T-helper 1 cell treated with Interleukin-12 subunit alpha and Interleukin-12 subunit beta and Interleukin-4 antibody, amounts not matched to agents 30 μg/mL and 1 μg/mL, for 36 hours (primary cell): ENCODE measurements around the gene CCM2L.

ENCODE experiments used
- H3K27ac Mint-ChIP-seq: one replicate; pipeline ENCODE4 v1.8.0; 2021; ENCODE audit warnings: mild to moderate bottlenecking, mixed read lengths
- H3K27me3 Mint-ChIP-seq: one replicate; pipeline ENCODE4 v1.8.0; 2021; ENCODE audit warnings: low read depth, mixed read lengths
- H3K36me3 Mint-ChIP-seq: one replicate; pipeline ENCODE4 v1.8.0; 2021; ENCODE audit warnings: low read depth, mixed read lengths
- H3K4me1 Mint-ChIP-seq: one replicate; pipeline ENCODE4 v1.8.0; 2021; ENCODE audit warnings: low read depth, mixed read lengths
- H3K4me3 Mint-ChIP-seq: one replicate; pipeline ENCODE4 v1.8.0; 2021; ENCODE audit warnings: mild to moderate bottlenecking, moderate library complexity, mixed read lengths
- H3K9me3 Mint-ChIP-seq: one replicate; pipeline ENCODE4 v1.8.0; 2021; ENCODE audit warnings: mixed read lengths

CCM2L gene

DNA sequence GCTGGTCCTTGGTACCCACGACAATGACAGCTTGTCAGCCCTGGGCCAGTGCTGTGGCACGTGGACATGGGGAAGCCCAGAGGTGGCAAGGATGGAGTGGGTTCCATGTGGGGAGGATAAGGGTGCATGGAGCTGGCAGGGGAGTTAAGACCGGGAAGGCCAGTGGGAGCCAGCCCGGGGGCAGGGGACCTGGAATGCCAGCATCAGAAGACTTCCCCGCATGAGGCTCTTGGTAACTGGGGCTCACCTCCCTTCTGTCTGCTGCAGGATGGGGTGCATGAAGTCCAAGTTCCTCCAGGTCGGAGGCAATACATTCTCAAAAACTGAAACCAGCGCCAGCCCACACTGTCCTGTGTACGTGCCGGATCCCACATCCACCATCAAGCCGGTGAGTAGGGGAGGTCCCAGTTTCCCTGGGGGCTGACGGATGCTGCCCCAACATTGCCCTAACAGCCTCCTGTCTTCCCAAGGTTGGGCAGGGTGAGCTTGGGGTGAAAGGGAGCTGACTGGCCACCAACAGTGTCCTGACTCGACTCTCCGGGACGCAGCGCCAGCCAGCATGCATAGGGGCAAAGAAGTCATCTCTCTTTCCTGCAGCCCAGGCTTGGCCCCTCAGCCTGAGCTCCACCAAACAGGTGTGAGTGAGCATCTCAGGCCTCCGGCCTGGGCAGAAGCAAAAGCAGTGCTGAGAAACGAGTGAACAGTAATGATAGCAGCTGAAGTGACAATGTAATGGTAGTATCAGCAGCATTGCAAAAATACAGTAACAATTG is 61.3 kb downstream of the CCM2L start:
- H3K4me1 Mint-ChIP-seq = peaks cover 10% of the 10 kb centered on the region
- H3K27ac Mint-ChIP-seq = no peak overlapping the region
- no peaks in the 10 kb centered on the region for H3K9me3 Mint-ChIP-seq
- no peaks in the 10 kb centered on the region for H3K36me3 Mint-ChIP-seq
- H3K4me3 Mint-ChIP-seq = no peak overlapping the region
- H3K27me3 Mint-ChIP-seq = peaks cover 6% of the 10 kb centered on the region

DNA sequence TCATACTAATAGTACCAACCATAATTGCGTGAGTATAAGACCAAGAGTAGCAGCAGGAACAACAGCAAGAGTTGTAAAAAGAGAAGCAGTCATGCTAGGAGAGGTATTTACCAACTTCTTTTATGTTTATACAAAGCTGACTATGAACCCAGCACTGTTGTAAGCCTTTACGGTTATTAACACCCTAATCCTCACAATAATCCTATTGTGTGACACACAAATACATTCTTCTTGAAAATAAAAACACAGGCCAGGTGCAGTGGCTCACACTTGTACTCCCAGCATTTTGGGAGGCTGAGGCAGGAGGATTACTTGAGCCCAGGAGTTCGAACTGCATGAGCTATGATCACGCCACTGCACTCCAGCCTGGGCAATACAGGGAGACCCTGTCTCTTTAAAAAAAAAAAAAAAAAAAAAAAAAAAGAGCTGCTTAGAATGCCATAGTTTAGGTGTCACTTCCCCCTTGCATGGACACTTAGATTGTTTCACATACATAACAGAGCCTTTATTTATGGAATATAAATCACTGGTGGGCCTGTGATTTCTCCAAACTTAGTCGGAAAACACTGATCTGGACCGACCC is 62.0 kb downstream of the CCM2L start:
- Mint-ChIP-seq H3K36me3 (no peaks in the 10 kb centered on the region), H3K4me3 (no peak overlapping the region), H3K27ac (no peak overlapping the region), H3K27me3 (peaks cover 6% of the 10 kb centered on the region), H3K9me3 (no peaks in the 10 kb centered on the region), H3K4me1 (peaks cover 10% of the 10 kb centered on the region)

DNA sequence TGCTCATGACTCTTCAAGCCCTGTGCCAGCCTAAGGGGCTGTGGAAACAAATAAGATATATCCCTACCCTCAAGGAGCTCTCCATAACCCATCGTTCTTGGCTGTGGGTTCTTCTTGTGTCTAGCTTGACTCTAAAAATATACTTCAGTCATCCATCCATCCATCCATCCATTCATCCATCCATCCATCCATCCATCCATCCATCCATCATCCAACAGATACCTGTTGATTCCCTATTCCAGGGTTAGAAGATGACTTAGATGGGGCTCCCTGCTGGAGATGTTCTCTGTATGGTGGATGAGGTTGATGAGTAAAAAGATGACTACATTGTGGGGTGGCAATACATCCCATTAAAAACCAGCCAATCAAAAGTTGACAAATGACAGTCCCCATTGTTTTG is 65.3 kb downstream of the CCM2L start:
- H3K9me3 Mint-ChIP-seq = no peaks in the 10 kb centered on the region
- H3K27me3 Mint-ChIP-seq = peaks cover 6% of the 10 kb centered on the region
- no peaks in the 10 kb centered on the region for H3K36me3 Mint-ChIP-seq
- H3K4me3 Mint-ChIP-seq = no peak overlapping the region
- H3K27ac Mint-ChIP-seq = no peak overlapping the region
- no peaks in the 10 kb centered on the region for H3K4me1 Mint-ChIP-seq

DNA sequence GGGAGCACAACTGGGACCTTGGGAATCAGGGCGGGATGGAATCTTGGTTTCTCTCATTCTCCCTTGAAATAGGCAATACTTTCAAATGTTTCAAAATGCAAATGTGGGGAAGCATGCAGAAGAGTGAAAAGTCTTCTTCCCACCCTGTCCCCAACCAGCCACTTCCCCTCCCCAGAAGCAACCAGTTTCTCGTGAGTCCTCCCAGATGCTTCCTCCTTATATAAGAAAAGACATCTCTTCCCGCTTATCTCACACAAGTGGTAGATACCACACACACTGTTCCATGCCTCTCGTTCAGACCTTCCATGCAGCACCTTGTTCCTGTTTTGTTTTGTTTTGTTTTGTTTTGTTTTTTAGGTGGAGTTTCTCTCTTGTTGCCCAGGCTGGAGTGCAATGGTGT is 67.0 kb downstream of the CCM2L start:
- no peak overlapping the region for H3K4me3 Mint-ChIP-seq
- no peak overlapping the region for H3K27ac Mint-ChIP-seq
- no peaks in the 10 kb centered on the region for H3K9me3 Mint-ChIP-seq
- no peaks in the 10 kb centered on the region for H3K36me3 Mint-ChIP-seq
- H3K4me1 Mint-ChIP-seq = no peaks in the 10 kb centered on the region
- peaks cover 6% of the 10 kb centered on the region for H3K27me3 Mint-ChIP-seq

DNA sequence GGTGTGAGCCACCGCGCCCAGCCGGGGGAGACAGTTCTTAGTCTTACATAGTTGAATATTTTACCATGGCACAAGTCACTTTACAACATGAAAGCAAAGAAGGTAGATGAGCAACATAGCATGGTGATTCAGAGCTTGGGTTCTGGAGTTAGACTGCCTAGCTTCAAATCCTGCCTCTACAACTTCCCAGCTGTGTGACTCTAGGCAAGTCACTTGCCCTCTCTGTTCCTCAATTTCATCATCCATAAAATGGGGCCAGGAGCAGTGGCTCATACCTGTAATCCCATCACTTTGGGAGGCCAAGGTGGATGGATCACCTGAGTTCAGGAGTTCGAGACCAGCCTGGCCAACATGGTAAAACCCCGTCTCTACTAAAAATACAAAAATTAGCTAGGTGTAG is 68.1 kb downstream of the CCM2L start:
- H3K9me3 Mint-ChIP-seq = no peaks in the 10 kb centered on the region
- H3K4me1 Mint-ChIP-seq = no peaks in the 10 kb centered on the region
- H3K36me3 Mint-ChIP-seq = no peaks in the 10 kb centered on the region
- peaks cover 6% of the 10 kb centered on the region for H3K27me3 Mint-ChIP-seq
- no peak overlapping the region for H3K27ac Mint-ChIP-seq
- H3K4me3 Mint-ChIP-seq = no peak overlapping the region

DNA sequence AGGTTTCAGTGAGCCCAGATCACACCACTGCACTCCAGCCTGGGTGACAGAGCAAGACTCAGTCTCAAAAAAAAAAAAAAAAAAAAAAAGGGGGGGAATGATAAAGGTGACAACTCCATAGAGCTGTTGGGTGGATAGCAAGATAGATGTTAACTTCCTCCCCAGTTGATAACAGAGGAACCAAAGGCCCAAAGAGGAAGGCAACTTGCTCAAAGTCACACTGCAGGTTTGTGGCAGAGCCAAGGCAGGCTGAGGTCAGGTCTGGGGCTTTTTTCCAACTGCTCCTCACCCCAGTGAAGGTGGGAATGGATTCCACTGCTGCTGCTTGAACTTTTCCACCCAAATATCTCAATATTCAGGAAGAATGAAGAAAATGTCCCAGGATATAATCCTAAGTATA is 68.6 kb downstream of the CCM2L start:
- H3K9me3 Mint-ChIP-seq = no peaks in the 10 kb centered on the region
- H3K36me3 Mint-ChIP-seq = no peaks in the 10 kb centered on the region
- H3K27ac Mint-ChIP-seq = no peak overlapping the region
- peaks cover 6% of the 10 kb centered on the region for H3K27me3 Mint-ChIP-seq
- no peaks in the 10 kb centered on the region for H3K4me1 Mint-ChIP-seq
- no peak overlapping the region for H3K4me3 Mint-ChIP-seq

DNA sequence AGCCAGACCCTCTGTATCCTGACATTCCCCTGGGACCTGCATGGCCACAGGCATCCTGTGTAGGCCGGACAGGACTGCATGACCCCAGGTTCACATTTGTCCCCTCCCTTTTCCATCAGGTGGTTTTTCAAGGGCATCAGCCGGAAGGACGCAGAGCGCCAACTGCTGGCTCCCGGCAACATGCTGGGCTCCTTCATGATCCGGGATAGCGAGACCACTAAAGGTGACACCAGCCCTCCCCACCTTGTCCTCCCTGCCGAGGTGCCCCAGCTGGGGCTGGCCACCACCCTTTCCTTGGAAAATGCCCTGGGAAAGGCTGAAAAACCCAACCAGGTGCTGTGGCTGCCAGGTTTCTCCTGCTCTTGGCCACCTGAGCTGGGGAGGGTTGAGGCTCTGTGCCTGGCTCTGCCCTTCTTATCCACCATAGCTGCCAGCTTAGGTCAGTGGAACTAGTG is 69.4 kb downstream of the CCM2L start:
- Mint-ChIP-seq H3K27ac (no peak overlapping the region), H3K36me3 (no peaks in the 10 kb centered on the region), H3K4me3 (no peak overlapping the region), H3K27me3 (peaks cover 6% of the 10 kb centered on the region), H3K4me1 (no peaks in the 10 kb centered on the region), H3K9me3 (no peaks in the 10 kb centered on the region)

DNA sequence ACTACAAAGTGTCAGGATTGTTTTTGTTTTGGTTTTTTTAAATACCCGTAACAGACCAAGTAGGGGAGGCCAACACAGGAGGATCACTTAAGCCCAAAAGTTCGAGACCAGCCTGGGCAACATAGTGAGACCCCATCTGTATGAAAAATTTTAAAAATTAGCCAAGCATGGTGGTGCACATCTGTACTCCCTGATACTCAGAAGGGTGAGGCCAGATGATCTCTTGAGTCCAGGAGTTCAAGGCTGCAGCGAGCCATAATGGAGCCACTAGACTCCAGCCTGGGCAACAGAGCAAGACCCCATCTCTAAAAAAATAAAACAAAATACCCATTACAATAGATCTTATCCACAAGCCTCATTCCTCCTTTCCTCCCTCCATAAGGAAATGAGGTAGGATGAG is 70.5 kb downstream of the CCM2L start:
- H3K36me3 Mint-ChIP-seq = no peaks in the 10 kb centered on the region
- H3K27ac Mint-ChIP-seq = no peak overlapping the region
- H3K4me3 Mint-ChIP-seq = no peak overlapping the region
- no peaks in the 10 kb centered on the region for H3K4me1 Mint-ChIP-seq
- H3K27me3 Mint-ChIP-seq = peaks cover 2% of the 10 kb centered on the region
- no peaks in the 10 kb centered on the region for H3K9me3 Mint-ChIP-seq
